GM19023 (cell line): ENCODE results near the gene RAB33A.

ENCODE experiments used
- ATAC-seq: cut with Tn5 transposase; IDR thresholded peaks from one replicate; pipeline ENCODE4 v1.9.1; 2021; ENCODE audit warnings: mild to moderate bottlenecking, moderate library complexity; ENCODE audit not compliant: unreplicated experiment

RAB33A gene

GRCh38 chrX:130171446-130172126 lies at the start of gene RAB33A:
Gene RAB33A (plus strand): TSS chrX:130171962. CDS start chrX:130172063, 101 bp downstream.
- ATAC-seq, result peak; percentile 20

GRCh38 chrX:130124577-130124976 lies 47.2 kb upstream of the RAB33A start:
- no peak for ATAC-seq

GRCh38 chrX:130125091-130125874 lies 46.5 kb upstream of the RAB33A start:
- ATAC-seq, result no peak

- no peak for ATAC-seq
These were observed 40.8 kb upstream of the RAB33A start for GRCh38 chrX:130130990-130131389.

- ATAC-seq, result no peak
These were observed 35.3 kb upstream of the RAB33A start for GRCh38 chrX:130136496-130136895.

GRCh38 chrX:130136961-130137360 lies 34.8 kb upstream of the RAB33A start:
- ATAC-seq, result no peak

- ATAC-seq, result no peak
These were observed 32.1 kb upstream of the RAB33A start for GRCh38 chrX:130139474-130140201.

- ATAC-seq, result no peak
These were observed 27.3 kb upstream of the RAB33A start for GRCh38 chrX:130144509-130144908.

- no peak for ATAC-seq
These were observed 26.6 kb upstream of the RAB33A start for GRCh38 chrX:130145123-130145522.

GRCh38 chrX:130147631-130148030 lies 24.1 kb upstream of the RAB33A start:
- no peak for ATAC-seq

GRCh38 chrX:130155564-130155963 lies 16.2 kb upstream of the RAB33A start:
- no peak for ATAC-seq

- no peak for ATAC-seq
These were observed 13.5 kb upstream of the RAB33A start for GRCh38 chrX:130158311-130158710.

GRCh38 chrX:130159776-130160175 lies 12.0 kb upstream of the RAB33A start:
- ATAC-seq, result no peak

GRCh38 chrX:130162094-130162735 lies 9.5 kb upstream of the RAB33A start:
- no peak for ATAC-seq

- no peak for ATAC-seq
These were observed 8.4 kb upstream of the RAB33A start for GRCh38 chrX:130163398-130163797.

- no peak for ATAC-seq
These were observed 6.5 kb upstream of the RAB33A start for GRCh38 chrX:130165181-130165702.

- peak; percentile 87 for ATAC-seq
These were observed 5.9 kb upstream of the RAB33A start, which contains the start of gene AIFM1 for GRCh38 chrX:130165703-130166502. Gene AIFM1 (minus strand): TSS chrX:130165841. CDS start chrX:130165656, 185 bp downstream.

GRCh38 chrX:130166503-130166777 lies 5.3 kb upstream of the RAB33A start:
- ATAC-seq, result no peak

GRCh38 chrX:130167040-130167439 lies 4.7 kb upstream of the RAB33A start:
- ATAC-seq, result no peak

GRCh38 chrX:130170752-130171445 lies 863 bp upstream of the RAB33A start:
- ATAC-seq, result peak; percentile 75
